GM12878 (cell line): Measurements from ENCODE around the gene TTLL8. TPM values are rescaled to one million over a fixed set of nuclear protein-coding genes. Genes with fewer than 3 reads are reported as not detected.

ENCODE experiments used
- ATAC-seq: fragments of 200-7000 bp; cut with Tn5 transposase; 3 replicates; pipeline ENCODE4 v1.9.1; 2020; ENCODE audit warnings: mild to moderate bottlenecking, moderate library complexity
- BruUV-seq: library from RNA; stranded (reverse); fragments of 400-500 nt; replicated peaks from 2 replicates; lab custom pipeline; 2021; lab: Mats Ljungman, UMichigan
- CTCF ChIA-PET: fragments of 300-600 bp; sonication (Branson Sonifier 250); formaldehyde crosslinking; extraction: SDS; loops from one replicate; lab custom pipeline; 2021; ENCODE audit warnings: inconsistent platforms; lab: Yijun Ruan, JAX
- POLR2A ChIA-PET: fragments of 350-600 bp; formaldehyde crosslinking; extraction: SDS; loops from one replicate; lab custom pipeline; 2021; ENCODE audit warnings: inconsistent platforms; lab: Charles Lee
- RAD21 ChIA-PET: fragments of 300-600 bp; sonication (Branson Sonifier 250); formaldehyde crosslinking; loops from one replicate; lab custom pipeline; 2023; ENCODE audit warnings: antibody characterized with exemption; ENCODE audit not compliant: unreplicated experiment; lab: Charles Lee
- SMC1A ChIA-PET: fragments of 300-600 bp; sonication (Branson Sonifier 250); formaldehyde crosslinking; loops from one replicate; lab custom pipeline; 2023; ENCODE audit not compliant: unreplicated experiment, uncharacterized antibody; lab: Charles Lee
- DNase-seq: peaks from one replicate; pipeline ENCODE4 v3.0.0-alpha.2; 2011; ENCODE audit warnings: low read depth, low spot score
- FAIRE-seq: peaks from 3 replicates; lab custom pipeline; 2011; peaks lifted over from hg19 to GRCh38; lab: Jason Lieb, UNC
- H2AFZ ChIP-seq: 2 replicates; pipeline ENCODE4 v1.6.0; 2011; ENCODE audit warnings: low read depth, low read length, control low read depth; ENCODE audit not compliant: control insufficient read depth
- H3K27ac ChIP-seq: 2 replicates; pipeline ENCODE4 v1.5.1; 2011; ENCODE audit warnings: control low read depth; ENCODE audit not compliant: control insufficient read depth, insufficient read depth
- H3K27me3 ChIP-seq, 2 experiments: replicated peaks in 1 of 2; 2 replicates each; pipeline versions ENCODE4 v1.6.0 to v1.6.1; 2011; ENCODE audit warnings: low read length in 1 of 2; ENCODE audit not compliant: control insufficient read depth in 2 of 2, insufficient read depth in 2 of 2
- H3K36me3 ChIP-seq, 2 experiments: 2 replicates each; pipeline ENCODE4 v1.5.1; 2011; ENCODE audit warnings: low read length in 1 of 2; ENCODE audit not compliant: control insufficient read depth in 2 of 2, insufficient read depth in 2 of 2
- H3K4me1 ChIP-seq: 2 replicates; pipeline ENCODE4 v1.6.1; 2011; ENCODE audit warnings: mild to moderate bottlenecking, low read length, moderate library complexity, mixed read lengths; ENCODE audit not compliant: control insufficient read depth, insufficient read depth
- H3K4me2 ChIP-seq: 2 replicates; pipeline ENCODE4 v1.6.0; 2011; ENCODE audit warnings: control low read depth; ENCODE audit not compliant: control insufficient read depth, insufficient read depth
- H3K4me3 ChIP-seq: fragments of 200-600 bp; sonication (generic); 2 replicates; pipeline ENCODE4 v1.5.1; 2016
- H3K79me2 ChIP-seq: 2 replicates; pipeline ENCODE4 v1.6.0; 2011; ENCODE audit warnings: low read length; ENCODE audit not compliant: control insufficient read depth, insufficient read depth
- H3K9ac ChIP-seq: 2 replicates; pipeline ENCODE4 v1.8.0; 2011; ENCODE audit warnings: low read length, control low read depth, mixed read lengths; ENCODE audit not compliant: control insufficient read depth, insufficient read depth
- H3K9me3 ChIP-seq: replicated peaks from 3 replicates; pipeline ENCODE4 v1.5.1; 2011; ENCODE audit warnings: mild to moderate bottlenecking, low read length; ENCODE audit not compliant: control insufficient read depth, insufficient read depth
- H4K20me1 ChIP-seq: 2 replicates; pipeline ENCODE4 v1.6.0; 2011; ENCODE audit not compliant: control insufficient read depth, insufficient read depth
- ASH2L ChIP-seq: fragments of 300-600, 200-600 bp; sonication (generic); IDR thresholded peaks from 2 replicates; pipeline ENCODE4 v1.6.1; 2017; ENCODE audit warnings: low read depth, mild to moderate bottlenecking, borderline replicate concordance
- NFIC ChIP-seq: IDR thresholded peaks from 2 replicates; pipeline ENCODE4 v1.6.1; 2012; ENCODE audit warnings: low read depth, mild to moderate bottlenecking, inconsistent platforms, low read length, moderate library complexity
- NR2F1 ChIP-seq: fragments of 450-650 bp; conservative IDR thresholded peaks from 2 replicates; pipeline ENCODE4 v1.6.1; 2017; ENCODE audit warnings: mild to moderate bottlenecking
- SMARCA5 ChIP-seq: fragments of 450-650 bp; IDR thresholded peaks from 2 replicates; pipeline ENCODE4 v1.6.1; 2017; ENCODE audit warnings: mild to moderate bottlenecking
- whole genome bisulfite sequencing: methylation state at CpG from one replicate; pipeline ENCODE4 v1.1.6; 2016; ENCODE audit warnings: low lambda C conversion rate; ENCODE audit not compliant: insufficient replicate concordance, insufficient coverage; ENCODE audit errors: missing lambda C conversion rate; 5-methylcytosine and 5-hydroxymethylcytosine counted together
- in situ Hi-C: fragments of 300-500 bp; cut with MboI; formaldehyde crosslinking; loops from 9 replicates; pipeline ENCODE4 v1.14.3; 2018; ENCODE audit warnings: mixed read lengths
- intact Hi-C: fragments of 100-400 bp; cut with micrococcal nuclease; formaldehyde crosslinking; loops from one replicate; pipeline ENCODE4 v1.14.2; 2022; ENCODE audit not compliant: unreplicated experiment
- polyA plus RNA-seq, 11 experiments: library from polyadenylated mRNA; depleted of rRNA in 4 of 11; unstranded in 6 of 11; stranded (reverse) in 5 of 11; fragments of >200 nt; fragmentation: Nextera tagmentation in 4 of 11; fragmentation: Illumina TruSeq in 1 of 11; extraction: Ambion mirVana in 4 of 11; extraction: Trizol in 1 of 11; gene quantifications; 1 replicate in 1 of 11; 2 replicates in 10 of 11; pipeline versions ENCODE4 v1.2.1 to v1.2.3, GENCODE V29; 2011 to 2016; ENCODE audit warnings: inconsistent platforms in 2 of 11, missing spikeins in 2 of 11, low read depth in 1 of 11
- total RNA-seq, 4 experiments: library from RNA; depleted of rRNA in 3 of 4; stranded (reverse); fragments of >200 nt in 3 of 4; fragmentation: Illumina TruSeq in 1 of 4; extraction: Trizol in 1 of 4; gene quantifications; 2 replicates each; pipeline versions ENCODE4 v1.2.1 to v1.2.3, GENCODE V29; 2013 to 2021
- TF ChIP-seq, protein P1 (sequence below): IDR thresholded peaks from 2 replicates; pipeline ENCODE4 v1.6.1; 2012; ENCODE audit warnings: mild to moderate bottlenecking, low read depth, low read length
- TF ChIP-seq, protein P2 (sequence below): fragments of 450-650 bp; IDR thresholded peaks from 2 replicates; pipeline ENCODE4 v1.6.1; 2017; ENCODE audit warnings: low read depth, mild to moderate bottlenecking, moderate library complexity

TTLL8 gene
- total and polyA plus RNA-seq, 10 of the 15 experiments (the other 5 are each of a cell fraction or from before 2014, with no cell fraction given) = not detected

DNA sequence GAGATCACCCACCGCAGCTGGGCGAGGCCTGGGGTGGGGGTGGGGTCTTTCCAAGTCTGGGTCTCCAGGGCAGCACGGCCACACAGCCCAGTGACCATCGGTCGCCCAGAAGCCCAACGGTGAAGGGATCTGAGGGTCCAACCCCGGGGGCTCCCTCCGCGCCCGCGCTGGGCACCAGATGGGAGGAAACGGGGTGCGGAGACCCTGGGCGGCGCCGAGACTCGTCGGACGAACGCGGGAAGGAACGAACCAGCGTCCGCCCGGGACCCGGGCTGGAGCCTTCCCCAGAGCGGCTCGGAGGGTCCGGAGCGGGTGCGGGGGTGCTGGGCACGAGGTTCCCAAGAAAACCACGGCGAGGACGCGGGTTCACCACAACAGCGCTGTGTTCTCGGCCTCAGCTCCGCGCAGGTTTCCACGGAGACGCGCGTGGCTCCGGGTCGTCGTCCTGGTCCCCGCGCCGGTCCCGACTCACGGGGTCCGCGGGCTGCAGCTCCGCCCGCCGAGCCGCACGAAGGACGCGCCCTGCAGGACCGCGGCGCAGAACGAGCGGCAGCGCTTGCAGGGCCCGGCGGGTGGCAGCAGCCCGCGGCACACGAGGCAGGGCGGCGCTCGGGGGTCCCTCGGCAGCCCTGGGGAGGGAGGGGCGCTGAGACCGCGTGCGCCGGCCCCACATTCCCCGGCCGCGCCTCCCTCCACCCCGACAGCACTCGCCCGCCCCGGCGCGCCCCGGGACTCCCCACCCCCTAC is 43.3 kb downstream of the TTLL8 start (continued):
- TF ChIP-seq, protein P1, sequence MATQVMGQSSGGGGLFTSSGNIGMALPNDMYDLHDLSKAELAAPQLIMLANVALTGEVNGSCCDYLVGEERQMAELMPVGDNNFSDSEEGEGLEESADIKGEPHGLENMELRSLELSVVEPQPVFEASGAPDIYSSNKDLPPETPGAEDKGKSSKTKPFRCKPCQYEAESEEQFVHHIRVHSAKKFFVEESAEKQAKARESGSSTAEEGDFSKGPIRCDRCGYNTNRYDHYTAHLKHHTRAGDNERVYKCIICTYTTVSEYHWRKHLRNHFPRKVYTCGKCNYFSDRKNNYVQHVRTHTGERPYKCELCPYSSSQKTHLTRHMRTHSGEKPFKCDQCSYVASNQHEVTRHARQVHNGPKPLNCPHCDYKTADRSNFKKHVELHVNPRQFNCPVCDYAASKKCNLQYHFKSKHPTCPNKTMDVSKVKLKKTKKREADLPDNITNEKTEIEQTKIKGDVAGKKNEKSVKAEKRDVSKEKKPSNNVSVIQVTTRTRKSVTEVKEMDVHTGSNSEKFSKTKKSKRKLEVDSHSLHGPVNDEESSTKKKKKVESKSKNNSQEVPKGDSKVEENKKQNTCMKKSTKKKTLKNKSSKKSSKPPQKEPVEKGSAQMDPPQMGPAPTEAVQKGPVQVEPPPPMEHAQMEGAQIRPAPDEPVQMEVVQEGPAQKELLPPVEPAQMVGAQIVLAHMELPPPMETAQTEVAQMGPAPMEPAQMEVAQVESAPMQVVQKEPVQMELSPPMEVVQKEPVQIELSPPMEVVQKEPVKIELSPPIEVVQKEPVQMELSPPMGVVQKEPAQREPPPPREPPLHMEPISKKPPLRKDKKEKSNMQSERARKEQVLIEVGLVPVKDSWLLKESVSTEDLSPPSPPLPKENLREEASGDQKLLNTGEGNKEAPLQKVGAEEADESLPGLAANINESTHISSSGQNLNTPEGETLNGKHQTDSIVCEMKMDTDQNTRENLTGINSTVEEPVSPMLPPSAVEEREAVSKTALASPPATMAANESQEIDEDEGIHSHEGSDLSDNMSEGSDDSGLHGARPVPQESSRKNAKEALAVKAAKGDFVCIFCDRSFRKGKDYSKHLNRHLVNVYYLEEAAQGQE = no peak
- no peak for TF ChIP-seq NFIC
- TF ChIP-seq, protein P2, sequence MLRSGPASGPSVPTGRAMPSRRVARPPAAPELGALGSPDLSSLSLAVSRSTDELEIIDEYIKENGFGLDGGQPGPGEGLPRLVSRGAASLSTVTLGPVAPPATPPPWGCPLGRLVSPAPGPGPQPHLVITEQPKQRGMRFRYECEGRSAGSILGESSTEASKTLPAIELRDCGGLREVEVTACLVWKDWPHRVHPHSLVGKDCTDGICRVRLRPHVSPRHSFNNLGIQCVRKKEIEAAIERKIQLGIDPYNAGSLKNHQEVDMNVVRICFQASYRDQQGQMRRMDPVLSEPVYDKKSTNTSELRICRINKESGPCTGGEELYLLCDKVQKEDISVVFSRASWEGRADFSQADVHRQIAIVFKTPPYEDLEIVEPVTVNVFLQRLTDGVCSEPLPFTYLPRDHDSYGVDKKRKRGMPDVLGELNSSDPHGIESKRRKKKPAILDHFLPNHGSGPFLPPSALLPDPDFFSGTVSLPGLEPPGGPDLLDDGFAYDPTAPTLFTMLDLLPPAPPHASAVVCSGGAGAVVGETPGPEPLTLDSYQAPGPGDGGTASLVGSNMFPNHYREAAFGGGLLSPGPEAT = no peak
- TF ChIP-seq ASH2L = no peak

DNA sequence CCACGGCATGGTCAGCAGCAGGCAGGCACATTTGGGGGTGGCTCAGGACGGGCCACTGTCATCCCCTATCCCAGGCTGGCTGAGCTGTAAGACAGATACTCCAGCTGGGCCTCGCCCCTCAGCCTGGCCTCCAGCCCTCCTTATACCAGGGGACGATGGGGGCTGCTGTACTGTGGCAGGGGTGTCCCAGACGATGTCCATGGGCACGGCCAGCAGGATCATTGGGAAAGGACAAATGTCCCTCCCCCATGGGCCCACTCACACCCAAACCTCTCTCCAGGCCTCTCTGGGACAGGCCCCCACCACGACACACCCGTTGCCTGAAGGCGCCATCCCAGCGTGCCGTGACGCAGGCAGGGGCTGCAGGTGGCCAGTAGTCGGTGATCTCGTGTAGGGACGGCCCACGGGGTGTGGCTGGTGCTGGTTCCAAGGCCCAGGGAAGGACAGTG is 44.0 kb downstream of the TTLL8 start:
- POLR2A ChIA-PET = interaction anchor here (0.6 to 1.4 kb wide), 3 partner anchors 19 to 87 kb away, joined by 3 to 14 read pairs (median 3); no protein-coding TSS in a partner anchor
- DNase-seq = no peak
- TF ChIP-seq NR2F1 (0 out of 2 replicates have a peak, but pooled peaks have one; percentile 25), SMARCA5 (no peak)
- BruUV-seq = no TSS peak
- WGBS = 58% methylated on average over 16 of the region's 16 CpGs
- Histone ChIP-seq H4K20me1 (no peaks in the 10 kb centered on the region), H3K4me2 (peak overlapping the region; percentile 55; the same call in 1 of the 2 replicates), H3K4me3 (no peak overlapping the region), H3K9ac (no peak overlapping the region), H3K4me1 (peaks cover 36% of the 10 kb centered on the region), H3K27ac (no peak overlapping the region), H3K9me3 (no peaks in the 10 kb centered on the region; the same call in 2 of the 3 replicates), H3K79me2 (no peaks in the 10 kb centered on the region), H2AFZ (no peak overlapping the region), H3K36me3 (no peaks in the 10 kb centered on the region), H3K27me3 (no peaks in the 10 kb centered on the region; a peak in 1 of 4 replicates)
- SMC1A ChIA-PET = no interaction called here
- FAIRE-seq = no peak
- CTCF ChIA-PET = interaction anchor here (0.9 to 1.1 kb wide), 2 partner anchors 16 to 22 kb away, joined by 3 to 4 read pairs; no protein-coding TSS in a partner anchor
- no peak for ATAC-seq
- RAD21 ChIA-PET = interaction anchor here (0.9 to 2.1 kb wide), 2 partner anchors 16 to 246 kb away, joined by 3 to 5 read pairs; no protein-coding TSS in a partner anchor
- intact Hi-C loops (no loop called here), in situ Hi-C loops (no loop called here)
